H9 (cell line): ENCODE measurements around the gene IFT122. TPM values are rescaled to one million over a fixed set of nuclear protein-coding genes. Genes with fewer than 3 reads are reported as not detected.

Source experiments
- DNase-seq: peaks from one replicate; pipeline ENCODE4 v3.0.0-alpha.2; 2017
- H2AFZ ChIP-seq: one replicate; pipeline ENCODE4 v1.6.1; 2013; ENCODE audit warnings: mild to moderate bottlenecking, low read length, control low read depth, moderate library complexity
- H2AK5ac ChIP-seq: 2 replicates; pipeline ENCODE4 v1.6.1; 2013; ENCODE audit warnings: low read length, control low read depth, mixed read lengths; ENCODE audit not compliant: insufficient read length
- H2BK120ac ChIP-seq: one replicate; pipeline ENCODE4 v1.6.1; 2013; ENCODE audit warnings: low read depth, mild to moderate bottlenecking, low read length, control low read depth, inconsistent platforms; ENCODE audit not compliant: poor library complexity, severe bottlenecking
- H2BK12ac ChIP-seq: 2 replicates; pipeline ENCODE4 v1.6.1; 2013; ENCODE audit warnings: low read length, control low read depth, mixed read lengths, low read depth; ENCODE audit not compliant: insufficient read length
- H2BK15ac ChIP-seq: 2 replicates; pipeline ENCODE4 v1.6.1; 2013; ENCODE audit warnings: low read depth, low read length, control low read depth
- H2BK20ac ChIP-seq: one replicate; pipeline ENCODE4 v1.6.1; 2013; ENCODE audit warnings: low read depth, mild to moderate bottlenecking, low read length, control low read depth, inconsistent platforms; ENCODE audit not compliant: poor library complexity, severe bottlenecking
- H2BK5ac ChIP-seq: 2 replicates; pipeline ENCODE4 v1.6.1; 2013; ENCODE audit warnings: low read length, control low read depth, mixed read lengths; ENCODE audit not compliant: insufficient read length
- H3K14ac ChIP-seq: 2 replicates; pipeline ENCODE4 v1.6.1; 2013; ENCODE audit warnings: low read length, control low read depth; ENCODE audit not compliant: insufficient read depth
- H3K18ac ChIP-seq: 2 replicates; pipeline ENCODE4 v1.6.1; 2013; ENCODE audit warnings: low read depth, mild to moderate bottlenecking, mixed read lengths, low read length, control low read depth; ENCODE audit not compliant: insufficient read length
- H3K23ac ChIP-seq: 2 replicates; pipeline ENCODE4 v1.6.1; 2013; ENCODE audit warnings: low read length, control low read depth, mixed read lengths, low read depth; ENCODE audit not compliant: insufficient read length
- H3K23me2 ChIP-seq: 2 replicates; pipeline ENCODE4 v1.6.1; 2013; ENCODE audit warnings: low read depth, mild to moderate bottlenecking, mixed read lengths, low read length, control low read depth; ENCODE audit not compliant: insufficient read length, poor library complexity, severe bottlenecking
- H3K27ac ChIP-seq: 2 replicates; pipeline ENCODE4 v1.5.1; 2013; ENCODE audit warnings: low read length, control low read depth, mixed read lengths, low read depth; ENCODE audit not compliant: insufficient read length
- H3K27me3 ChIP-seq: 2 replicates; pipeline ENCODE4 v1.6.1; 2013; ENCODE audit warnings: low read length, control low read depth, inconsistent platforms; ENCODE audit not compliant: insufficient read depth
- H3K4ac ChIP-seq: 2 replicates; pipeline ENCODE4 v1.6.1; 2013; ENCODE audit warnings: low read depth, mild to moderate bottlenecking, control low read depth, inconsistent platforms, low read length, moderate library complexity
- H3K4me1 ChIP-seq: 2 replicates; pipeline ENCODE4 v1.6.1; 2013; ENCODE audit warnings: low read length, control low read depth, inconsistent platforms; ENCODE audit not compliant: insufficient read depth
- H3K4me2 ChIP-seq: 2 replicates; pipeline ENCODE4 v1.6.1; 2013; ENCODE audit warnings: low read length, control low read depth, mixed read lengths; ENCODE audit not compliant: insufficient read length, insufficient read depth
- H3K56ac ChIP-seq: 2 replicates; pipeline ENCODE4 v1.6.1; 2013; ENCODE audit warnings: low read depth, mild to moderate bottlenecking, mixed read lengths, low read length, control low read depth; ENCODE audit not compliant: insufficient read length
- H3K79me1 ChIP-seq: 2 replicates; pipeline ENCODE4 v1.6.1; 2013; ENCODE audit warnings: low read depth, mild to moderate bottlenecking, moderate library complexity, low read length, control low read depth, inconsistent platforms; ENCODE audit not compliant: insufficient read depth, poor library complexity, severe bottlenecking
- H3K79me2 ChIP-seq: 2 replicates; pipeline ENCODE4 v1.6.1; 2013; ENCODE audit warnings: low read length, control low read depth, inconsistent platforms; ENCODE audit not compliant: insufficient read depth
- H3K9ac ChIP-seq: 2 replicates; pipeline ENCODE4 v1.6.1; 2013; ENCODE audit warnings: low read length, control low read depth, mixed read lengths; ENCODE audit not compliant: insufficient read length; ENCODE audit errors: extremely low read depth
- H3K9me3 ChIP-seq: one replicate; pipeline ENCODE4 v1.6.1; 2013; ENCODE audit warnings: low read depth, low read length, inconsistent platforms; ENCODE audit not compliant: control insufficient read depth
- H3T11ph ChIP-seq: one replicate; pipeline ENCODE4 v1.6.1; 2013; ENCODE audit warnings: mild to moderate bottlenecking, low read length, control low read depth, inconsistent platforms
- H4K20me1 ChIP-seq: one replicate; pipeline ENCODE4 v1.6.1; 2013; ENCODE audit not compliant: control insufficient read depth, insufficient read length, insufficient read depth
- H4K5ac ChIP-seq: 2 replicates; pipeline ENCODE4 v1.6.1; 2013; ENCODE audit warnings: low read depth, mild to moderate bottlenecking, mixed read lengths, low read length, control low read depth; ENCODE audit not compliant: insufficient read length
- H4K8ac ChIP-seq: replicated peaks from 2 replicates; pipeline ENCODE4 v1.6.1; 2013; ENCODE audit warnings: low read length, control low read depth, mixed read lengths, low read depth; ENCODE audit not compliant: insufficient read length
- H4K91ac ChIP-seq: 2 replicates; pipeline ENCODE4 v1.6.1; 2013; ENCODE audit warnings: low read depth, mild to moderate bottlenecking, moderate library complexity, mixed read lengths, low read length, control low read depth; ENCODE audit not compliant: insufficient read length
- H3K27ac Mint-ChIP-seq, 3 experiments: 2 replicates in 2 of 3; 3 replicates in 1 of 3; pipeline ENCODE4 v1.8.0; 2020 to 2021; ENCODE audit warnings: mixed read lengths in 3 of 3, mild to moderate bottlenecking in 1 of 3, moderate library complexity in 1 of 3
- H3K27me3 Mint-ChIP-seq: 2 replicates; pipeline ENCODE4 v1.8.0; 2021; ENCODE audit warnings: low read depth, mild to moderate bottlenecking, moderate library complexity, mixed read lengths
- H3K36me3 Mint-ChIP-seq, 3 experiments: 2 replicates in 2 of 3; 3 replicates in 1 of 3; pipeline ENCODE4 v1.8.0; 2020 to 2021; ENCODE audit warnings: low read depth in 3 of 3, mixed read lengths in 3 of 3; ENCODE audit not compliant: insufficient read depth in 1 of 3
- H3K4me1 Mint-ChIP-seq, 2 experiments: 2 replicates each; pipeline ENCODE4 v1.8.0; 2020; ENCODE audit warnings: mixed read lengths in 2 of 2
- H3K4me3 Mint-ChIP-seq, 2 experiments: 2 replicates in 1 of 2; 3 replicates in 1 of 2; pipeline ENCODE4 v1.8.0; 2020 to 2021; ENCODE audit warnings: mild to moderate bottlenecking in 2 of 2, mixed read lengths in 2 of 2, moderate library complexity in 1 of 2
- H3K9me3 Mint-ChIP-seq, 2 experiments: 2 replicates in 1 of 2; 3 replicates in 1 of 2; pipeline ENCODE4 v1.8.0; 2020; ENCODE audit warnings: mild to moderate bottlenecking in 2 of 2, mixed read lengths in 2 of 2, moderate library complexity in 1 of 2
- WGBS: extraction: QIAGEN DNeasy Blood & Tissue Kit; methylation state at CpG from one replicate; pipeline ENCODE4 v1.1.7; 2013; ENCODE audit warnings: missing lambda C conversion rate, low lambda C conversion rate, mixed read lengths; ENCODE audit not compliant: insufficient read length; ENCODE audit errors: extremely low coverage; 5-methylcytosine and 5-hydroxymethylcytosine counted together
- total RNA-seq: library from RNA; stranded (reverse); gene quantifications from 2 replicates; pipeline ENCODE4 v1.2.1, GENCODE V29; 2021
- TF ChIP-seq, protein P1 (sequence below): fragments of 200-600 bp; sonication (generic); conservative IDR thresholded peaks from 3 replicates; pipeline ENCODE4 v1.8.0; 2021; ENCODE audit warnings: antibody characterized with exemption, mild to moderate bottlenecking

Gene IFT122
- total RNA-seq, 1 experiment from 2014 or later, result 19.3 TPM

- Histone ChIP-seq H3K14ac (no peak overlapping the region), H3K79me2 (no peaks in the 10 kb centered on the region), H3K9me3 (no peaks in the 10 kb centered on the region), H4K20me1 (no peaks in the 10 kb centered on the region), H3T11ph (no peak overlapping the region), H2BK12ac (no peak overlapping the region), H3K23me2 (no peaks in the 10 kb centered on the region), H3K18ac (no peak overlapping the region), H2BK5ac (no peak overlapping the region), H3K27me3 (no peaks in the 10 kb centered on the region), H3K27ac (no peak overlapping the region), H3K9ac (no peak overlapping the region), H4K91ac (no peak overlapping the region), H4K8ac (no peak overlapping the region), H2BK20ac (no peak overlapping the region), H2AFZ (no peak overlapping the region), H3K4ac (no peak overlapping the region), H3K4me1 (peaks cover 3% of the 10 kb centered on the region; the same call in 1 of the 2 replicates), H3K23ac (no peak overlapping the region), H4K5ac (no peak overlapping the region), H2BK15ac (no peak overlapping the region), H2AK5ac (no peak overlapping the region), H3K56ac (no peak overlapping the region), H2BK120ac (no peak overlapping the region), H3K4me2 (no peak overlapping the region), H3K79me1 (no peaks in the 10 kb centered on the region)
- no CpG with 5 or more reads among the region's 1 CpG for WGBS
- Mint-ChIP-seq H3K9me3 (no peaks in the 10 kb centered on the region), H3K4me3 (no peak overlapping the region), H3K27me3 (no peaks in the 10 kb centered on the region), H3K27ac (peak overlapping the region in 1 of 3 experiments; percentile 87; a peak in 2 of 7 replicates), H3K36me3 (peaks cover 0 to 5% (median 2%) of the 10 kb centered on the region in 3 experiments; a peak in 2 of 7 replicates), H3K4me1 (peaks cover 44 to 48% of the 10 kb centered on the region in 2 experiments)
- no peak for DNase-seq
- TF ChIP-seq, protein P1, sequence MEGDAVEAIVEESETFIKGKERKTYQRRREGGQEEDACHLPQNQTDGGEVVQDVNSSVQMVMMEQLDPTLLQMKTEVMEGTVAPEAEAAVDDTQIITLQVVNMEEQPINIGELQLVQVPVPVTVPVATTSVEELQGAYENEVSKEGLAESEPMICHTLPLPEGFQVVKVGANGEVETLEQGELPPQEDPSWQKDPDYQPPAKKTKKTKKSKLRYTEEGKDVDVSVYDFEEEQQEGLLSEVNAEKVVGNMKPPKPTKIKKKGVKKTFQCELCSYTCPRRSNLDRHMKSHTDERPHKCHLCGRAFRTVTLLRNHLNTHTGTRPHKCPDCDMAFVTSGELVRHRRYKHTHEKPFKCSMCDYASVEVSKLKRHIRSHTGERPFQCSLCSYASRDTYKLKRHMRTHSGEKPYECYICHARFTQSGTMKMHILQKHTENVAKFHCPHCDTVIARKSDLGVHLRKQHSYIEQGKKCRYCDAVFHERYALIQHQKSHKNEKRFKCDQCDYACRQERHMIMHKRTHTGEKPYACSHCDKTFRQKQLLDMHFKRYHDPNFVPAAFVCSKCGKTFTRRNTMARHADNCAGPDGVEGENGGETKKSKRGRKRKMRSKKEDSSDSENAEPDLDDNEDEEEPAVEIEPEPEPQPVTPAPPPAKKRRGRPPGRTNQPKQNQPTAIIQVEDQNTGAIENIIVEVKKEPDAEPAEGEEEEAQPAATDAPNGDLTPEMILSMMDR, result no peak
Observed at GRCh38 chr3:129446926-129447325, 6.9 kb downstream of the IFT122 start.
